ENCODE data around the gene HNRNPC.

DNA sequence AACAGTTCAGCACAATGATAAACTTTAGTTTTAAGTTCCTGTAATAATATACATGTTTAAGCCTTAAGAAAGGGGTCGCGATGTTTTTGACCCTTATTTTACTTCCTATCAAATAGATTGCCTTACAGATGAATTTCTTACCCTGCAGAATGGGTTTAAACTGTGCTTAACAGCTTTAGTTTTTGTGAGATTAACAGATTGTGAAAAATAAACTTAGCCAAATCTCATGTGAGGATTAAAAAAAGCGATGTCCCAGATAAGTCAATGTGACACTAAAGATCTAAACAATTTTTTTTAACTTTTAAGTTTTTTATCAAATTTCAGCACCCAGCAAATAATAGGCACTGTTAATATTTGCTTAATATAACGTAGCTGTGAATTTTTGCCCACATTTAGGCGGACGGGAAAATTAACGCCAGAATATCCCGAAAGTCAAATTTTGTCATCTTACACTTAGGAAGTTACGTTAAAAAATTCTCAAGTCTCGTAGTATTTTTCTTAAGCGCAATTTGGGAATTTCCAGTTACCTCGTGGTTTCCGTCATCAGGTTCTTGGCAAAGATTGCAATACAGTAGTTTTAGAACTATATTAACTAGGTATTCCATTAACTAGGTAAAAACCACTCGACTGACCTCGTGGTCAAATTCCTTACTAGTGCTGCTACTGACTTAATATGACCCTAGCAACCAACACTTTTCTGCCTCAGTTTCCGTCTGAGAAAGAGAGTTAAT, 1.2 kb downstream of the HNRNPC start:
- TF ChIP-seq POLR2A (IDR thresholded peaks at IDR 0.05) = no peak
- TF ChIP-seq, protein P1, sequence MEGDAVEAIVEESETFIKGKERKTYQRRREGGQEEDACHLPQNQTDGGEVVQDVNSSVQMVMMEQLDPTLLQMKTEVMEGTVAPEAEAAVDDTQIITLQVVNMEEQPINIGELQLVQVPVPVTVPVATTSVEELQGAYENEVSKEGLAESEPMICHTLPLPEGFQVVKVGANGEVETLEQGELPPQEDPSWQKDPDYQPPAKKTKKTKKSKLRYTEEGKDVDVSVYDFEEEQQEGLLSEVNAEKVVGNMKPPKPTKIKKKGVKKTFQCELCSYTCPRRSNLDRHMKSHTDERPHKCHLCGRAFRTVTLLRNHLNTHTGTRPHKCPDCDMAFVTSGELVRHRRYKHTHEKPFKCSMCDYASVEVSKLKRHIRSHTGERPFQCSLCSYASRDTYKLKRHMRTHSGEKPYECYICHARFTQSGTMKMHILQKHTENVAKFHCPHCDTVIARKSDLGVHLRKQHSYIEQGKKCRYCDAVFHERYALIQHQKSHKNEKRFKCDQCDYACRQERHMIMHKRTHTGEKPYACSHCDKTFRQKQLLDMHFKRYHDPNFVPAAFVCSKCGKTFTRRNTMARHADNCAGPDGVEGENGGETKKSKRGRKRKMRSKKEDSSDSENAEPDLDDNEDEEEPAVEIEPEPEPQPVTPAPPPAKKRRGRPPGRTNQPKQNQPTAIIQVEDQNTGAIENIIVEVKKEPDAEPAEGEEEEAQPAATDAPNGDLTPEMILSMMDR (IDR thresholded peaks at IDR 0.05) = no peak
